ENCODE data around the gene MANBA.

MANBA gene

GRCh38 chr4:102808009-102808408 is 47.2 kb upstream of the MANBA start:
- Histone ChIP-seq H4K20me1 (ENCODE audit: low read depth, low read length) (0 out of 2 replicates have a peak, but pooled peaks cover 12% of the 10 kb centered on the region), H3K4me2 (ENCODE audit: low read depth, low read length, poor library complexity, severe bottlenecking) (no peak overlapping the region)
- TF ChIP-seq, protein P1, sequence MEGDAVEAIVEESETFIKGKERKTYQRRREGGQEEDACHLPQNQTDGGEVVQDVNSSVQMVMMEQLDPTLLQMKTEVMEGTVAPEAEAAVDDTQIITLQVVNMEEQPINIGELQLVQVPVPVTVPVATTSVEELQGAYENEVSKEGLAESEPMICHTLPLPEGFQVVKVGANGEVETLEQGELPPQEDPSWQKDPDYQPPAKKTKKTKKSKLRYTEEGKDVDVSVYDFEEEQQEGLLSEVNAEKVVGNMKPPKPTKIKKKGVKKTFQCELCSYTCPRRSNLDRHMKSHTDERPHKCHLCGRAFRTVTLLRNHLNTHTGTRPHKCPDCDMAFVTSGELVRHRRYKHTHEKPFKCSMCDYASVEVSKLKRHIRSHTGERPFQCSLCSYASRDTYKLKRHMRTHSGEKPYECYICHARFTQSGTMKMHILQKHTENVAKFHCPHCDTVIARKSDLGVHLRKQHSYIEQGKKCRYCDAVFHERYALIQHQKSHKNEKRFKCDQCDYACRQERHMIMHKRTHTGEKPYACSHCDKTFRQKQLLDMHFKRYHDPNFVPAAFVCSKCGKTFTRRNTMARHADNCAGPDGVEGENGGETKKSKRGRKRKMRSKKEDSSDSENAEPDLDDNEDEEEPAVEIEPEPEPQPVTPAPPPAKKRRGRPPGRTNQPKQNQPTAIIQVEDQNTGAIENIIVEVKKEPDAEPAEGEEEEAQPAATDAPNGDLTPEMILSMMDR (IDR thresholded peaks at IDR 0.05; ENCODE audit: insufficient read depth, low read length, poor library complexity, severe bottlenecking) = no peak
- TF ChIP-seq EZH2phosphoT487 (conservative IDR thresholded peaks at IDR 0.05; ENCODE audit: low read length) = no peak

DNA sequence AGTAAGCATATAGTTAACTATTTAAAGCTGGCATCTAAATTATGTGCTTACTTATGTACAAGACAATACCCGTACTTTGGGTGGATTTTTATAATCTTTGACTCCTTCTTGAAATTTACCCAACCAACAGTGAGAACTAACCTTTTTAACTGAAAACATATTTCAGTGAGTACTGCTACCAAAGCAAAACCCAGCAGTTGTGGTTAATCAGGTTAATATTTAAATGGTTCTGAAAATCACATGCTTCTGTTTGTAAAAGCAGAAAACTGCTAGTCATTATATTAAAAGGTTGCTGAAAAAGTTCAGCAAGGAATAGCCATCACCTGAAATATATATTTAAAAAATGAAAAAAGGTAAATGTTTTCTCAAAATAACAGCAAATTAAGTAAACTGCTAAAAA is 46.6 kb upstream of the MANBA start:
- Histone ChIP-seq H3K36me3 (ENCODE audit: low read length) (peaks cover 39% of the 10 kb centered on the region; the same call in 1 of the 2 replicates), H3K27me3 (ENCODE audit: low read length) (no peaks in the 10 kb centered on the region), H3K9me3 (ENCODE audit: insufficient read depth, low read length) (no peaks in the 10 kb centered on the region), H3F3A (ENCODE audit: insufficient read depth) (peaks cover 11% of the 10 kb centered on the region; the same call in 1 of the 2 replicates), H3K9me2 (replicated peaks; ENCODE audit: insufficient read depth, low read length) (no peaks in the 10 kb centered on the region), H3K4me2 (ENCODE audit: low read depth, low read length, poor library complexity, severe bottlenecking) (no peak overlapping the region), H3K79me2 (ENCODE audit: insufficient read depth, low read length) (peaks cover 69% of the 10 kb centered on the region), H4K20me1 (ENCODE audit: low read depth, low read length) (0 out of 2 replicates have a peak, but pooled peaks cover 12% of the 10 kb centered on the region), H3K9ac (ENCODE audit: low read length) (no peak overlapping the region), H2AFZ (ENCODE audit: low read depth, low read length, severe bottlenecking) (no peak overlapping the region), H3K27ac (ENCODE audit: low read depth, low read length) (no peak overlapping the region), H3K4me3 (ENCODE audit: insufficient read depth, low read length, poor library complexity, severe bottlenecking) (no peak overlapping the region)
- TF ChIP-seq, protein P1 (IDR thresholded peaks at IDR 0.05; ENCODE audit: insufficient read depth, low read length, poor library complexity, severe bottlenecking) = no peak
- TF ChIP-seq EZH2phosphoT487 (conservative IDR thresholded peaks at IDR 0.05; ENCODE audit: low read length) = no peak

More at GRCh38 chr4:102808009-102808408, 47.2 kb upstream of the MANBA start:
- H3K27me3 ChIP-seq (ENCODE audit: low read length) = no peaks in the 10 kb centered on the region
- no peak overlapping the region for H2AFZ ChIP-seq (ENCODE audit: low read depth, low read length, severe bottlenecking)
- H3K9me2 ChIP-seq (replicated peaks; ENCODE audit: insufficient read depth, low read length) = no peaks in the 10 kb centered on the region
- peaks cover 6% of the 10 kb centered on the region; the same call in 1 of the 2 replicates for H3F3A ChIP-seq (ENCODE audit: insufficient read depth)
- H3K9ac ChIP-seq (ENCODE audit: low read length) = no peak overlapping the region
- H3K9me3 ChIP-seq (ENCODE audit: insufficient read depth, low read length) = no peaks in the 10 kb centered on the region
- peaks cover 38% of the 10 kb centered on the region; the same call in 1 of the 2 replicates for H3K36me3 ChIP-seq (ENCODE audit: low read length)
- peaks cover 70% of the 10 kb centered on the region for H3K79me2 ChIP-seq (ENCODE audit: insufficient read depth, low read length)
- H3K27ac ChIP-seq (ENCODE audit: low read depth, low read length) = no peak overlapping the region
- H3K4me3 ChIP-seq (ENCODE audit: insufficient read depth, low read length, poor library complexity, severe bottlenecking) = no peak overlapping the region

GRCh38 chr4:102799816-102800215 is 39.0 kb upstream of the MANBA start:
- Histone ChIP-seq H3K36me3 (ENCODE audit: low read length) (peaks cover 38% of the 10 kb centered on the region; the same call in 1 of the 2 replicates), H3K4me2 (ENCODE audit: low read depth, low read length, poor library complexity, severe bottlenecking) (no peak overlapping the region), H3K27me3 (ENCODE audit: low read length) (no peaks in the 10 kb centered on the region), H2AFZ (ENCODE audit: low read depth, low read length, severe bottlenecking) (no peak overlapping the region), H3K9ac (ENCODE audit: low read length) (no peak overlapping the region), H3F3A (ENCODE audit: insufficient read depth) (peaks cover 10% of the 10 kb centered on the region; the same call in 1 of the 2 replicates), H3K4me3 (ENCODE audit: insufficient read depth, low read length, poor library complexity, severe bottlenecking) (no peak overlapping the region), H3K27ac (ENCODE audit: low read depth, low read length) (no peak overlapping the region), H3K9me2 (replicated peaks; ENCODE audit: insufficient read depth, low read length) (no peaks in the 10 kb centered on the region), H3K79me2 (ENCODE audit: insufficient read depth, low read length) (peaks cover 7% of the 10 kb centered on the region; the same call in 1 of the 2 replicates), H4K20me1 (ENCODE audit: low read depth, low read length) (peaks cover 14% of the 10 kb centered on the region; the same call in 1 of the 2 replicates), H3K9me3 (ENCODE audit: insufficient read depth, low read length) (no peaks in the 10 kb centered on the region)
- TF ChIP-seq, protein P1 (IDR thresholded peaks at IDR 0.05; ENCODE audit: insufficient read depth, low read length, poor library complexity, severe bottlenecking) = no peak
- no peak for TF ChIP-seq EZH2phosphoT487 (conservative IDR thresholded peaks at IDR 0.05; ENCODE audit: low read length)
